PC-9 (cell line): ENCODE results near the gene SRSF12.

Experiments
- CTCF ChIP-seq: fragments of 200-600 bp; sonication (generic); conservative IDR thresholded peaks from 2 replicates; pipeline ENCODE4 v1.6.1; 2017; ENCODE audit warnings: mixed run types, antibody characterized with exemption, mild to moderate bottlenecking, moderate library complexity
- EZH2 ChIP-seq: fragments of 200-600 bp; sonication (generic); IDR thresholded peaks from 2 replicates; pipeline ENCODE4 v1.8.0; 2017; ENCODE audit warnings: antibody characterized with exemption, low read depth

- no peak for TF ChIP-seq CTCF
- TF ChIP-seq EZH2: no peak
Measured at GRCh38 chr6:89069536-89070163, 48.2 kb downstream of the SRSF12 start.
